Mucosa of gallbladder (tissue), 1 donor: ENCODE data around the gene GOLGA6L22. TPM values are rescaled to one million over a fixed set of nuclear protein-coding genes. Genes with fewer than 3 reads are reported as not detected.
"Not testable (repeated sequence)": the region's sequence is repeated elsewhere in the genome, so short reads cannot be mapped to it uniquely, and the experiment has no call there.

Experiments used
- DNase-seq: peaks from one replicate; pipeline ENCODE4 v3.0.0-alpha.2; 2020; ENCODE audit warnings: low spot score
- total RNA-seq: library from RNA; stranded (reverse); gene quantifications from one replicate; pipeline ENCODE4 v1.2.1, GENCODE V29; 2021
- donor health status: DM: no; HTN: no; CAD: no.

The GOLGA6L22 gene
- 0.06 TPM for total RNA-seq

GRCh38 chr15:22458603-22459002 lies at the start of gene GOLGA6L22:
GOLGA6L22 (plus strand) TSS chr15:22458903; CDS start chr15:22458994, 91 bp downstream.
- DNase-seq = not testable (repeated sequence)

GRCh38 chr15:22417288-22417687 lies 41.4 kb upstream of the GOLGA6L22 start:
- DNase-seq = not testable (repeated sequence)

- not testable (repeated sequence) for DNase-seq
These were observed 40.9 kb upstream of the GOLGA6L22 start for GRCh38 chr15:22417795-22418194.

- not testable (repeated sequence) for DNase-seq
These were observed 40.5 kb upstream of the GOLGA6L22 start for GRCh38 chr15:22418212-22418611.

GRCh38 chr15:22418666-22419065 lies 40.0 kb upstream of the GOLGA6L22 start:
- DNase-seq = not testable (repeated sequence)

- DNase-seq = not testable (repeated sequence)
These were observed 38.4 kb upstream of the GOLGA6L22 start for GRCh38 chr15:22420340-22420739.

- not testable (repeated sequence) for DNase-seq
These were observed 29.3 kb upstream of the GOLGA6L22 start for GRCh38 chr15:22429426-22429825.

GRCh38 chr15:22431687-22432086 lies 27.0 kb upstream of the GOLGA6L22 start:
- DNase-seq = not testable (repeated sequence)

GRCh38 chr15:22494490-22495113 lies 35.9 kb downstream of the GOLGA6L22 start:
- DNase-seq = peak; percentile 13

- not testable (repeated sequence) for DNase-seq
These were observed 38.5 kb downstream of the GOLGA6L22 start for GRCh38 chr15:22497200-22497599.

GRCh38 chr15:22498220-22498925 lies 39.7 kb downstream of the GOLGA6L22 start:
- not testable (repeated sequence) for DNase-seq

GRCh38 chr15:22502272-22502671 lies 43.6 kb downstream of the GOLGA6L22 start:
- DNase-seq = not testable (repeated sequence)

- not testable (repeated sequence) for DNase-seq
These were observed 48.3 kb downstream of the GOLGA6L22 start for GRCh38 chr15:22506959-22507358.

GRCh38 chr15:22516140-22516539 lies 57.4 kb downstream of the GOLGA6L22 start:
- DNase-seq = not testable (repeated sequence)
